Testis (tissue), 3 donors: Measurements from ENCODE around the gene HDAC7. TPM values are rescaled to one million over a fixed set of nuclear protein-coding genes. Genes with fewer than 3 reads are reported as not detected.

Experiments
- DNase-seq: peaks from one replicate; pipeline ENCODE4 v3.0.0-alpha.2; 2019
- H3K27ac ChIP-seq, 2 donors: fragments of 200-600 bp; sonication (generic); one replicate each; pipeline ENCODE4 v1.5.1; 2019
- H3K27me3 ChIP-seq: fragments of 200-600 bp; sonication (generic); one replicate; pipeline ENCODE4 v1.5.1; 2019
- H3K36me3 ChIP-seq: fragments of 200-600 bp; sonication (generic); one replicate; pipeline ENCODE4 v1.5.1; 2017; ENCODE audit warnings: low read depth; ENCODE audit errors: missing control alignments
- H3K4me1 ChIP-seq: fragments of 200-600 bp; sonication (generic); one replicate; pipeline ENCODE4 v1.5.1; 2019
- H3K4me3 ChIP-seq, 2 donors: fragments of 200-600 bp; sonication (generic); one replicate each; pipeline ENCODE4 v1.5.1; 2017 to 2019
- H3K9me3 ChIP-seq: fragments of 200-600 bp; sonication (generic); one replicate; pipeline ENCODE4 v1.5.1; 2017
- CTCF ChIP-seq, 3 experiments: fragments of 450-650 bp in 2 of 3; fragments of 200-600 bp in 1 of 3; sonication (generic) in 1 of 3; IDR thresholded peaks; one replicate each; pipeline ENCODE4 v1.5.1; 2016 to 2019; ENCODE audit warnings: antibody characterized with exemption in 3 of 3, mild to moderate bottlenecking in 2 of 3, moderate library complexity in 1 of 3
- POLR2A ChIP-seq: fragments of 450-650 bp; IDR thresholded peaks from one replicate; pipeline ENCODE4 v1.6.1; 2017; ENCODE audit warnings: antibody characterized with exemption, mild to moderate bottlenecking, moderate library complexity
- WGBS, 2 donors: methylation state at CpG; one replicate each; pipeline ENCODE4 v1.1.5; 2018; 5-methylcytosine and 5-hydroxymethylcytosine counted together
- intact Hi-C: fragments of 100-400 bp; cut with DNase I; formaldehyde crosslinking; loops from one replicate; pipeline ENCODE4 v1.15.1; 2023; ENCODE audit warnings: low total_unique reads
- polyA plus RNA-seq: library from polyadenylated mRNA; stranded (reverse); fragments of 350-450 nt; fragmentation: Illumina TruSeq; extraction: RNeasy Lipid Tissue Mini Kit (QIAGEN cat#74804); gene quantifications from one replicate; pipeline ENCODE4 v1.2.3, GENCODE V29; 2014; ENCODE audit warnings: low read depth, low replicate concordance; ENCODE audit not compliant: insufficient read depth
- total RNA-seq, 2 donors: library from RNA; depleted of rRNA; stranded (reverse); fragments of >200 nt; gene quantifications; one replicate each; pipeline ENCODE4 v1.2.3, GENCODE V29; 2016

HDAC7 gene
- total and polyA plus RNA-seq, 3 donors from 2014 or later, result 28.2 to 70.0 (median 39.9) TPM

- DNase-seq, result peak; percentile 95
- no peak for TF ChIP-seq CTCF (IDR thresholded peaks at IDR 0.05)
- no peak for TF ChIP-seq POLR2A
- Histone ChIP-seq H3K4me1 (peaks cover 68% of the 10 kb centered on the region), H3K36me3 (no peaks in the 10 kb centered on the region), H3K27me3 (no peaks in the 10 kb centered on the region), H3K4me3 (no peak overlapping the region), H3K27ac (peak overlapping the region; percentile 72 to 83), H3K9me3 (no peaks in the 10 kb centered on the region)
- whole genome bisulfite sequencing, 2 donors, result 24 to 43% methylated on average over 13 to 19 of the region's 19 CpGs
- intact Hi-C loops, result no loop called here
Measured at GRCh38 chr12:47736877-47737676, 82.6 kb downstream of the HDAC7 start.

GRCh38 chr12:47736216-47736615 is 83.5 kb downstream of the HDAC7 start:
- Histone ChIP-seq H3K27me3 (no peaks in the 10 kb centered on the region), H3K4me3 (no peak overlapping the region), H3K36me3 (no peaks in the 10 kb centered on the region), H3K9me3 (no peaks in the 10 kb centered on the region), H3K4me1 (peaks cover 61% of the 10 kb centered on the region), H3K27ac (peak overlapping the region; percentile 72 to 83)
- DNase-seq, result no peak
- TF ChIP-seq POLR2A (no peak), CTCF (IDR thresholded peaks at IDR 0.05) (no peak)
- intact Hi-C loops, result no loop called here
- WGBS, 2 donors, result 60 to 63% methylated on average over 1 to 4 of the region's 4 CpGs

GRCh38 chr12:47735649-47736048 is 84.1 kb downstream of the HDAC7 start:
- H3K36me3 ChIP-seq, result no peaks in the 10 kb centered on the region
- DNase-seq, result no peak
- H3K27ac ChIP-seq, result peak overlapping the region; percentile 72 to 83
- no peak overlapping the region for H3K4me3 ChIP-seq
- no peaks in the 10 kb centered on the region for H3K9me3 ChIP-seq
- peaks cover 59% of the 10 kb centered on the region for H3K4me1 ChIP-seq
- no peak for TF ChIP-seq POLR2A
- no peak for TF ChIP-seq CTCF (IDR thresholded peaks at IDR 0.05)
- H3K27me3 ChIP-seq, result no peaks in the 10 kb centered on the region
- intact Hi-C loops, result no loop called here
- WGBS, 2 donors, result 86 to 89% methylated on average over 8 to 11 of the region's 11 CpGs

DNA sequence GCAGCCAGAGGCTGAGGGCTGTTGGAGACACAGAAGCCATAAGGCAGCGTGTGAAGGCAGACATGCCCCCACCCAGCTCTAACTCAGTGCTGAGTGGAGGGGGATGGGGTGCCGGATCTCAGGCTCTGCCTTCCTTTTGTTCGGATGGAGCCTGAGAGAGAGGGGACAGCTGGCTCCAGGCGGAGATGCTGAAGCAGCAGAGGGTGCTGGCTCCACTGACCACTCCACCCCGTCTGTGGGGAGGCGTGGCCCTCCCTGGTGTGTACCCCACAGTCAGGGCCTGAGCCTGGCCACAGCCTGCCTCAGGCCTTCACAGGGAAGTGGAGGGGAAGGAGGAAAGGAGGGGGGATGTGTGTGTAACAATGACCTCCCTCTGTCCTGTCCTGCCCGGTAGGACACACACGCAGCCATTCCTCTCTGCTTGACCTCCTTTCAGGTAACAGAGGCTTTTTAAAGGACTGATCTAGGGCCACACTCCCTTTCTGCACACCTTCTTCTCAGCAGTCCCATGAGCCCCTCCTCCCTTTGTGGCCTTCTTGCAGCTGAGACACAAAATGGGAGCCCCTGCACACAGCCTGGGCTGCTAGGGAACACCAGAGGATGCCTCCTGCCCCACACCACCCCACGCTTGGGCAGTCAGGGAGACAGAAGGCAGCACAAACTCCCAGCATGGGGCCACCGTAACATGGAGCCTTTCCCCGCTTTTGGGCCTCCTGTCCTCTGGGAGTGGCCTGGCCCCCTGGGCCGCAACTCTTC is 84.8 kb downstream of the HDAC7 start:
- WGBS, 2 donors, result 49 to 54% methylated on average over 10 to 12 of the region's 12 CpGs
- H3K4me1 ChIP-seq, result peaks cover 60% of the 10 kb centered on the region

More for the DNA sequence above, 84.8 kb downstream of the HDAC7 start:
- H3K9me3 ChIP-seq, result no peaks in the 10 kb centered on the region
- TF ChIP-seq POLR2A, result no peak
- TF ChIP-seq CTCF (IDR thresholded peaks at IDR 0.05), result no peak
- intact Hi-C loops, result no loop called here
- peak overlapping the region; percentile 72 to 83 for H3K27ac ChIP-seq
- H3K4me3 ChIP-seq, result no peak overlapping the region
- H3K36me3 ChIP-seq, result no peaks in the 10 kb centered on the region
- no peak for DNase-seq
- H3K27me3 ChIP-seq, result no peaks in the 10 kb centered on the region
